Body of pancreas (tissue), 4 donors: ENCODE data around the gene ERGIC2. TPM values are rescaled to one million over a fixed set of nuclear protein-coding genes. Genes with fewer than 3 reads are reported as not detected.

Source experiments
- ATAC-seq: fragments of 150-250 bp; one replicate; pipeline ENCODE4 v1.9.1; 2016
- DNase-seq, 4 donors: peaks; one replicate each; pipeline ENCODE4 v3.0.0-alpha.2; 2019
- H3K27ac ChIP-seq, 4 donors: fragments of 200-600 bp; sonication (generic); 1 replicate in 3 of 4; 2 replicates in 1 of 4; pipeline versions ENCODE4 v1.5.1 to v1.6.1; 2016 to 2019; ENCODE audit warnings: mild to moderate bottlenecking in 1 of 4, mixed read lengths in 1 of 4, moderate library complexity in 1 of 4
- H3K27me3 ChIP-seq, 2 donors: fragments of 200-600 bp; sonication (generic); one replicate each; pipeline ENCODE4 v1.6.0; 2016; ENCODE audit warnings: mild to moderate bottlenecking in 1 of 2
- H3K36me3 ChIP-seq, 2 donors: fragments of 200-600 bp; sonication (generic); replicated peaks in 1 of 2; 2 replicates each; pipeline ENCODE4 v1.5.1; 2016; ENCODE audit warnings: low read depth in 2 of 2; ENCODE audit not compliant: insufficient read depth in 1 of 2
- H3K4me1 ChIP-seq: fragments of 200-600 bp; sonication (generic); one replicate; pipeline ENCODE4 v1.6.0; 2016
- H3K4me3 ChIP-seq, 2 donors: fragments of 200-600 bp; sonication (generic); 1 replicate in 1 of 2; 2 replicates in 1 of 2; pipeline ENCODE4 v1.5.1; 2016 to 2019
- H3K9me3 ChIP-seq, 3 donors: fragments of 200-600 bp; sonication (generic); 1 replicate in 2 of 3; 2 replicates in 1 of 3; pipeline ENCODE4 v1.5.1; 2016
- CTCF ChIP-seq, 7 experiments: fragments of 450-650 bp in 4 of 7; fragments of 200-600 bp in 3 of 7; sonication (generic) in 3 of 7; IDR thresholded peaks; one replicate each; pipeline ENCODE4 v1.5.1; 2016 to 2019; ENCODE audit warnings: antibody characterized with exemption in 7 of 7
- POLR2A ChIP-seq, 3 donors: fragments of 450-650 bp; IDR thresholded peaks; one replicate each; pipeline ENCODE4 v1.6.1; 2016; ENCODE audit warnings: antibody characterized with exemption in 3 of 3, mild to moderate bottlenecking in 2 of 3
- WGBS, 2 donors: methylation state at CpG; one replicate each; pipeline ENCODE4 v1.1.5; 2017; 5-methylcytosine and 5-hydroxymethylcytosine counted together
- intact Hi-C: fragments of 100-400 bp; cut with DNase I; formaldehyde crosslinking; loops from one replicate; pipeline ENCODE4 v1.15.1; 2023
- total RNA-seq, 2 donors: library from RNA; depleted of rRNA; stranded (reverse); fragments of >200 nt; gene quantifications; one replicate each; pipeline ENCODE4 v1.1.0, GENCODE V29; 2016

Gene ERGIC2
- total RNA-seq, 2 donors from 2014 or later, result 12.5 to 38.4 TPM

- intact Hi-C loops, result no loop called here
- TF ChIP-seq POLR2A (IDR thresholded peaks at IDR 0.05) (no peak), CTCF (IDR thresholded peaks at IDR 0.05) (no peak)
- no peaks in the 10 kb centered on the region for H3K27me3 ChIP-seq
- H3K27ac ChIP-seq, result no peak overlapping the region
- H3K4me1 ChIP-seq, result no peaks in the 10 kb centered on the region
- DNase-seq, result no peak
- no peak overlapping the region for H3K4me3 ChIP-seq
- H3K9me3 ChIP-seq, result no peaks in the 10 kb centered on the region
- WGBS, 2 donors, result 81 to 82% methylated on average over 2 of the region's 2 CpGs
- no peak for ATAC-seq
- no peaks in the 10 kb centered on the region for H3K36me3 ChIP-seq
Measured at GRCh38 chr12:29320295-29321085, 60.5 kb downstream of the ERGIC2 start.

GRCh38 chr12:29317556-29318363 lies 63.2 kb downstream of the ERGIC2 start:
- ATAC-seq (peak; percentile 56), DNase-seq (peak in 2 of 4 donors; percentile 19 to 35)
- TF ChIP-seq POLR2A (IDR thresholded peaks at IDR 0.05), result no peak
- peak in 6 of 7 experiments; percentile 17 to 73 (median 46) for TF ChIP-seq CTCF (IDR thresholded peaks at IDR 0.05)
- H3K9me3 ChIP-seq, result no peaks in the 10 kb centered on the region
- H3K4me3 ChIP-seq, result no peak overlapping the region
- intact Hi-C loops, result no loop called here
- WGBS, 2 donors, result 45 to 52% methylated on average over 8 of the region's 8 CpGs
- H3K4me1 ChIP-seq, result no peaks in the 10 kb centered on the region
- no peaks in the 10 kb centered on the region for H3K36me3 ChIP-seq
- no peaks in the 10 kb centered on the region for H3K27me3 ChIP-seq
- H3K27ac ChIP-seq, result no peak overlapping the region

DNA sequence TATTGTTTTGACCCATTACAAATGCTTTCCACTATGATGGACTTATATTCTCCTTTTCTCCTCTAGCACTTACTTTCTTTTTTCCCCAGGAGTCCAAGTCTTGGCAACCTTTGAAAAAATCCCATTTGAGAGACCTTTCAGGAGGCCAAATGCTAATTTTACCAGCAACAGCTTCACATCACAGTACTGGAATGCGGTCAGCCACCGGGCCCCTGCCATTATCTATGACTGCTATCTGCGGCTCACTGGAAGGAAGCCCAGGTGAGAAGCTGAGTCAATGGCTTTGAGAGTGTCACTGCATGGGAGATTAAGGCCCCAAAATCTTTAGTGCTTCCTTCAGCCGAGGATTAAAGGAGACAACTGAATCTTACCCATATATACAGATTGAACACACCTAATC lies 64.2 kb downstream of the ERGIC2 start:
- Histone ChIP-seq H3K36me3 (no peaks in the 10 kb centered on the region), H3K9me3 (no peaks in the 10 kb centered on the region), H3K27ac (no peak overlapping the region), H3K27me3 (no peaks in the 10 kb centered on the region), H3K4me3 (no peak overlapping the region), H3K4me1 (no peaks in the 10 kb centered on the region)
- 41 to 45% methylated on average over 4 of the region's 4 CpGs for whole genome bisulfite sequencing, 2 donors
- no peak for ATAC-seq
- TF ChIP-seq POLR2A (IDR thresholded peaks at IDR 0.05) (no peak), CTCF (IDR thresholded peaks at IDR 0.05) (no peak)
- intact Hi-C loops, result no loop called here
- no peak for DNase-seq

DNA sequence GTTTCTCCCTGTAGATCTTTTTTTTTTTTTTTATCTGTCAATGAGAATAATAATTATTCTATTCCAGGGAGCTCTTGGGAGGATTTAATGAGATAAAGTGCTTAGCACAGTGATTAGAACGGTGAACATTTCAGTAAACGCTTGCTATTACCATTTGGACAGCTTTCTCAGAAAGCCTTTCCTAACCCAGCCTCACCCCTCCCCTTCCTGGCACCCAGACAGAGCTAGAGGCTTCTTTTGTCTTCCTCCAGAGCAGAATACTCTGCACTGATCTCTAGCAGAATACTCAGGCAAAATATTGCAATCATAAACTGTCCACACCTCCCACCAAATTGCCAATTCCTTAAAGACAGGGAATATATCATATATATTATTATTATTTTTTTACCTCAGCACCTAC lies 66.6 kb downstream of the ERGIC2 start:
- intact Hi-C loops, result no loop called here

GRCh38 chr12:29310899-29311298 lies 70.1 kb downstream of the ERGIC2 start:
- no peak for DNase-seq
- ATAC-seq, result no peak
- Histone ChIP-seq H3K4me1 (no peaks in the 10 kb centered on the region), H3K27me3 (no peaks in the 10 kb centered on the region), H3K36me3 (no peaks in the 10 kb centered on the region), H3K27ac (no peak overlapping the region), H3K4me3 (no peak overlapping the region), H3K9me3 (no peaks in the 10 kb centered on the region)
- WGBS, 2 donors, result 91% methylated on average over 4 of the region's 4 CpGs
- TF ChIP-seq POLR2A (IDR thresholded peaks at IDR 0.05), result no peak
- TF ChIP-seq CTCF (IDR thresholded peaks at IDR 0.05), result no peak
- intact Hi-C loops, result no loop called here

More for the DNA sequence above, 66.6 kb downstream of the ERGIC2 start:
- H3K27ac ChIP-seq, result no peak overlapping the region
- 60 to 65% methylated on average over 2 of the region's 2 CpGs for WGBS, 2 donors
- no peak overlapping the region for H3K4me3 ChIP-seq
- ATAC-seq (no peak), DNase-seq (no peak)
- H3K4me1 ChIP-seq, result no peaks in the 10 kb centered on the region
- no peaks in the 10 kb centered on the region for H3K27me3 ChIP-seq
- no peaks in the 10 kb centered on the region for H3K9me3 ChIP-seq
- no peak for TF ChIP-seq POLR2A (IDR thresholded peaks at IDR 0.05)
- no peaks in the 10 kb centered on the region for H3K36me3 ChIP-seq
